Activated CD8-positive, alpha-beta memory T cell treated with anti-CD3 and anti-CD28 coated beads for 4 hours (primary cell): ENCODE data around the gene RUFY1.
A peak's percentile ranks its signal among the peaks of the same experiment; 100 is the strongest.
"Not testable (repeated sequence)": the region's sequence is repeated elsewhere in the genome, so short reads cannot be mapped to it uniquely, and the experiment has no call there.

Source experiments
- DNase-seq, 2 donors: peaks; one replicate each; pipeline ENCODE4 v3.0.0-alpha.2; 2020; ENCODE audit warnings: low read depth in 2 of 2

The RUFY1 gene

GRCh38 chr5:179550511-179551342 lies at the start of gene RUFY1:
Gene RUFY1 (plus strand): TSS chr5:179550554. CDS start chr5:179550570, 16 bp downstream.
- DNase-seq = peak; percentile 60

- DNase-seq = not testable (repeated sequence)
Measured at GRCh38 chr5:179501997-179502396, 48.4 kb upstream of the RUFY1 start.

DNA sequence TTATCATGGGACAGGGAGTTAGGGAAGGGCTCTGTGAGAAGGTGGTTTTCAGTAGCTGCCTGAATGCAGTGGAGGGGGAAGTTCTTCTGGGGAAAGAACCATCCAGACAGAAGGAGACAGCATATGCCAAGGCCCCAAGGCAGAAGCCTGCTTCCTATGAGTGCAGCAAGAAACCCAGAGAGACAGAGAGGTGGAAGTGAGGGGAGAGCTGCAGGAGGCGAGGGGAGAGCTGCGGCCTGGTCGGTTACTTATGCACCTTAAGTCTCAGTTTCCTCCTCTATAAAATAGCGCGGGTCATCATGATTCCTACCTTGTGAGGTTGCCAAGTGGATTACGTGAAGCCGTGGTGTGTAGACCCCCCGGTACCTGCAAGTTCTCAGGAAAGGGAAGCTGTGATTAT lies 47.9 kb upstream of the RUFY1 start:
- DNase-seq = not testable (repeated sequence)

DNA sequence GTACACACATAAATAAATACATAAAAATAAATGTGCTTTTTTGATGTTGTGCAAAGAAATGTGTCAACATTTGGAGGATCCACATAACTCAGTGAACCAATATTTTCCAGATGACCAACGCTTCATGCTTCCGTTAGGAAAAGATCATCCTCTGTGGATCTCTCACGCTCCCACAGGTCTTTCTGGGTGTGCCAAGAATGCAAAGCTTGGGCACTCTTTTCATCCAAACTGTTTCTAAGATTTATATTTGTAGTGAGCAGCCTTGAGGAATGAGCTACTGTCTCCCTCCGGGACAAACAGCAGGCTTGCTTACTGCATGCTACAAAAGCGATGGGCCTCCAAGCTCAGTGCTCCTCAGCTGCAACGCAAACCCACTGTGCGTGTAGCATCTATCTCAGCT lies 46.2 kb upstream of the RUFY1 start:
- no peak for DNase-seq

DNA sequence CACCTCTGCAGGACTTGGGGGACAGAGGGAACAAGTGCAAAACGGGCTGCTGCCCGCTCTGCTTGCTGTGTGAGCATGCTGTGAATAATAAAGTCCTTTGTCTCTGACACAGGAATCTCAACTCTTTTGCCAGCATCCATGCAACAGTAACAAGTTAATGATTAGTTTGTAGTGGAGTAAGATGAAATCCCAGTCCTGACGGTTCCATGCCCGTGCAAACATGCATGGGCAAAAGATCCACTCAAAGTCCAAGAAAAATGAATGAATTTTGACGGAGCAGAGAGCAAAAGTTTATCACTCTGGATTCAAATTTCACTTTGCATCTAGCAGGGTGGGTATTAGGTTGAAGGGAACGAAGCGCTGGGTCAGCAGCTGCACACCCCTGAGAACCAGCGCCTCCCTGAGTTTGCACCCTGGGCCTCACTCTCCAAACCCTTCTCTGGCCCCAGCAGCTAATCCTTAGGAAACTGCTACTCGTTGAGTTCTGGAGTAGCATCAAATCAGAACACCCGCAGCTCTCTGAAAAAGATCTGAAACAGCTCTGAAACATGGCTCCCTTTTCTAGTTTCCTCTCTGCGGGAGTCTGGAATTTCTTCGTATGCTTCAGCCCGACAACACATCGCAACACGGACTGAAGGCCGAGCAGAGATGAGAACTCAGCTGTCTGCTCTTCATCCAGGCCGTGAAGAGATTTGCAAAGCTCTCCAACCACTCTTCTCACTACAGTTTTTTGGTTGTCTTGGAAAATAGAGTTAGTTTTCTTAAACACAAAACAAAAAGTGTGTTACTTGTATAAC lies 45.6 kb upstream of the RUFY1 start:
- no peak for DNase-seq

- no peak for DNase-seq
Measured at GRCh38 chr5:179505636-179506261, 44.6 kb upstream of the RUFY1 start.

DNA sequence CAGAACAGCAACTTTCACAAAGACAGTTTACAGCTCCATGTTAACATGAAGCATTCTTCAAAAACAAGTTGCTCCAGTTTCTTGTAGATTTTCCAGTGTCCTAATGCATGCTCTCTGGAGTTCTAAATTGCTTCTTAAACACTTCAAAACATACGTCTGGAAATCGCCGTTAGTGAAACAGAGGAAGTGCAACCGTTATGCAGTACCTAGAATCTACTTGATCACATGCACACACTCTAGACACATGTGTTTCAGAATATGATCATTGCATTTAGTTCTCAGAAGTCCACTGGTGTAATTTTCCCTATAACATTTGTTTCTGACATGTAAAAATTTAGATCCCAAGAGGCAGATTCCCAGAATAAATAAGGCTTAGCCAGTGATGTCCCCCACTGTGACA lies 41.1 kb upstream of the RUFY1 start:
- no peak for DNase-seq

GRCh38 chr5:179509845-179510244 lies 40.5 kb upstream of the RUFY1 start:
- no peak for DNase-seq

DNA sequence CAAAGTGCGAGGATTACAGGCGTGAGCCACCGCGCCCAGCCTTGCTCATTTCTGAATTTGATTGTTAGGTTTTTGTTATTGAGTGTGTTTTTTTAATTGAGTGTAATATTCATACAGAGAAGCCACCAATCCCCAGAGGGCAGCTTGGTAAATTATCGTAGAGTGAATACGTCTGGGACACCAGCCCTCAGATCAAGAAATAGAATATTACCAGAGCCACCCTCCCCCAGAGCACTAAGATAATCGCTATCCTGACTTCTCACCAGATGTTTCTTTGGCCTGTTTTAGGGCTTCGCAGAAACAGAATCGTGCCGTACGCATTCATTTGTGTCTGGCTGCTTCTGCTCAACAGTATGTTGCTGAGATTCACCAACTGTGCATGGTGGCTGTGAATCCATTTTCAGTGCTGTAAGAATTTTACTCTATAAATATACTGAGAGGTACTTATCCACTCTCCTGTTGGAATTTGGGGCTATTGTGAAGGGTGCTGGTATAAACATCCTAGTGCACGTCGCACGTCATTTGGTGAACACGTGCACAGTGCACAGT lies 37.8 kb upstream of the RUFY1 start:
- DNase-seq = no peak

- DNase-seq = not testable (repeated sequence)
Measured at GRCh38 chr5:179515501-179515900, 34.9 kb upstream of the RUFY1 start.

DNA sequence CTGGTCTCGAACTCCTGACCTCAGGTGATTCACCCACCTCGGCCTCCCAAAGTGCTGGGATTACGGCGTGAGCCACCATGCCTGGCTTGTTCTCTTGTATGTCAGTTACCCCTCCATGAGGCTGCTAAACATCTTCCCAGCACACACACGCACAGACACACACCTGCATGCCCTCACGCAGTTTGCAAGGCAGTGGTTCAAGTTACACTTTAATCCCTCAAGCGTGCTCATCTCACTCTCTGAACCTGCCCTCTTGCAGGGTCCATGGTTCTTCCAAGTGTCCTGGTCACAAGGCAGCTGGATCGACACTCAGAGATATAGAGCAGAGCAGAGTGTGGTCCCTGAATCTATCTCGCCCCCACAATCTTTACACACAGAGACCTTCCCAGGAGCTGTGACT lies 34.1 kb upstream of the RUFY1 start:
- no peak for DNase-seq

- DNase-seq = not testable (repeated sequence)
Measured at GRCh38 chr5:179517746-179518145, 32.6 kb upstream of the RUFY1 start.

GRCh38 chr5:179518369-179518768 lies 32.0 kb upstream of the RUFY1 start:
- not testable (repeated sequence) for DNase-seq

GRCh38 chr5:179519416-179520070 lies 30.8 kb upstream of the RUFY1 start:
- DNase-seq = not testable (repeated sequence)

- DNase-seq = not testable (repeated sequence)
Measured at GRCh38 chr5:179522107-179522506, 28.2 kb upstream of the RUFY1 start.

DNA sequence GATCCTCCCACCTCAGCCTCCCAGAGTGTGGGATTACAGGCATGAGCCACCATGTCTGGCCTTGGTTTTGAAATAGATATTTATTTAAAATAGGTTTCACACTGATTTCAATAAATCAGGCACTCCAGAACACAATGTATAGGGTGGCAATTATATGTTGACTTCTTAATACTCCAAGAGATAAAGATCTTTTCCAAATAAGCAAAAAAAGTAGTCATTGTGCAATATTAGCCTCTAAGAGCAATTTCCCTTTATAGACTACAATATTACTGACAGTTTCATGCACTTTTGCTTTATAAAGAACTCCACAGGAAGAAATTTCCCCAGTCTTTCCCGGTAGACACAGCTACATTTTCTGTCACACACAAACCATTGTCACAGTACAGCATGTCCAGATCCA lies 23.4 kb upstream of the RUFY1 start:
- no peak for DNase-seq

GRCh38 chr5:179530069-179530998 lies 20.0 kb upstream of the RUFY1 start:
- DNase-seq = peak; percentile 30 to 54

- no peak for DNase-seq
Measured at GRCh38 chr5:179533024-179533423, 17.3 kb upstream of the RUFY1 start.

DNA sequence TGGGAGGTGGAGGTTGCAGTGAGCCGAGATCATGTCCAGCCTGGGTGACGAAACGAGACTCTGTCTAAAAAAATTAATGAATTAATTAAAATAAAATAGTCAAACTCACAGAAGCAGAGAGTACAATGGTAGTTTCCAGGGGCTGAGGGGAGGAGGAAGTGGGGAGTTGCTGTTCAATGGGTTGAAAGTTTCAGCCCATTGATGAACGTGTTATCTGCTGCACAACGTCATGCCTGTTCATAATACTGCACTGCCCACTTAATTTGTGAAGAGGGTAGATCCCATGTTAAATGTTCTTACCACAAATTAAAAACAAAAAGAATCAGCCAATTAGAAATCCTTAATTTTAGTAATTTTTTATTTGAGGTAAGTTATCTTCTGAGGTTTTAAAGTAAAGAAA lies 16.4 kb upstream of the RUFY1 start:
- DNase-seq = no peak

DNA sequence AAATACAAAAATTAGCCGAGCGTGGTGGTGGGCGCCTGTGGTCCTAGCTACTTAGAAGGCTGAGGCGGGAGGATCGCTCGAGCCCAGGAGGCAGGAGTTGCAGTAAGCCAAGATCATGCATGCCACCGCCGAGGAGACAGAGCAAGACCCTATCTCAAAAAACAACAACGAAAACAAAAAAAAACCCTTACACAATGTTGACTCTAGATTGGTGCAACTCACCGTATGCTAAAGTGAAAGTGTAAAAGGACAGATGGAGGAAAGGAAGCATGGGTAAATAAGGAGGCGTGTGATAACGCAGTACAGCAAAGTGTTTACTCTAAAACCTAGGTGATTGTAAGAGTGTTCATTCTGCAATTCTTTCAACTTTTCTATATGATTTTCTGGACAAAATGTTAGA lies 15.9 kb upstream of the RUFY1 start:
- no peak for DNase-seq
